Peyer's patch (tissue), 4 donors: ENCODE data around the gene DHPS.

ENCODE experiments used
- POLR2A ChIP-seq, 2 donors: fragments of 450-650 bp; IDR thresholded peaks; one replicate each; pipeline ENCODE4 v1.5.1; 2017; ENCODE audit warnings: antibody characterized with exemption in 2 of 2, mild to moderate bottlenecking in 2 of 2, moderate library complexity in 2 of 2
- TF ChIP-seq, protein P1 (sequence below), 6 experiments: fragments of 450-650 bp in 4 of 6; fragments of 200-600 bp in 2 of 6; sonication (generic) in 1 of 6; IDR thresholded peaks; one replicate each; pipeline ENCODE4 v1.5.1; 2017 to 2019; ENCODE audit warnings: antibody characterized with exemption in 6 of 6, mild to moderate bottlenecking in 3 of 6, moderate library complexity in 1 of 6

GRCh38 chr19:12672744-12673143, 8.9 kb downstream of the DHPS start:
- TF ChIP-seq POLR2A (IDR thresholded peaks at IDR 0.05) = no peak
- TF ChIP-seq, protein P1, sequence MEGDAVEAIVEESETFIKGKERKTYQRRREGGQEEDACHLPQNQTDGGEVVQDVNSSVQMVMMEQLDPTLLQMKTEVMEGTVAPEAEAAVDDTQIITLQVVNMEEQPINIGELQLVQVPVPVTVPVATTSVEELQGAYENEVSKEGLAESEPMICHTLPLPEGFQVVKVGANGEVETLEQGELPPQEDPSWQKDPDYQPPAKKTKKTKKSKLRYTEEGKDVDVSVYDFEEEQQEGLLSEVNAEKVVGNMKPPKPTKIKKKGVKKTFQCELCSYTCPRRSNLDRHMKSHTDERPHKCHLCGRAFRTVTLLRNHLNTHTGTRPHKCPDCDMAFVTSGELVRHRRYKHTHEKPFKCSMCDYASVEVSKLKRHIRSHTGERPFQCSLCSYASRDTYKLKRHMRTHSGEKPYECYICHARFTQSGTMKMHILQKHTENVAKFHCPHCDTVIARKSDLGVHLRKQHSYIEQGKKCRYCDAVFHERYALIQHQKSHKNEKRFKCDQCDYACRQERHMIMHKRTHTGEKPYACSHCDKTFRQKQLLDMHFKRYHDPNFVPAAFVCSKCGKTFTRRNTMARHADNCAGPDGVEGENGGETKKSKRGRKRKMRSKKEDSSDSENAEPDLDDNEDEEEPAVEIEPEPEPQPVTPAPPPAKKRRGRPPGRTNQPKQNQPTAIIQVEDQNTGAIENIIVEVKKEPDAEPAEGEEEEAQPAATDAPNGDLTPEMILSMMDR (IDR thresholded peaks at IDR 0.05) = no peak
